Right lobe of liver (tissue), 4 donors: Measurements from ENCODE around the gene RGPD3.
"Not testable (repeated sequence)": the region's sequence is repeated elsewhere in the genome, so short reads cannot be mapped to it uniquely, and the experiment has no call there.

Experiments used
- CTCF ChIP-seq, 4 donors: fragments of 200-600 bp in 3 of 4; fragments of 450-650 bp in 1 of 4; IDR thresholded peaks; one replicate each; pipeline versions ENCODE4 v1.5.1 to v1.8.0; 2016 to 2022; ENCODE audit warnings: antibody characterized with exemption in 4 of 4, mild to moderate bottlenecking in 2 of 4
- POLR2A ChIP-seq: fragments of 450-650 bp; IDR thresholded peaks from one replicate; pipeline ENCODE4 v1.6.1; 2017; ENCODE audit warnings: antibody characterized with exemption, mild to moderate bottlenecking
- donor health status: DM: no; HTN: no; CAD: no.
- donor health status: DM: no; HTN: no; CAD: no.
- donor health status: DM: no; HTN: yes; CAD: no.

- TF ChIP-seq POLR2A; CTCF (IDR thresholded peaks at IDR 0.05): not testable (repeated sequence)
Measured at GRCh38 chr2:106508660-106509373, 40.6 kb upstream of the RGPD3 start.
